Mesenteric fat pad (tissue), 1 donor: ENCODE measurements around the gene OR10H3. TPM values are rescaled to one million over a fixed set of nuclear protein-coding genes. Genes with fewer than 3 reads are reported as not detected.

Source experiments
- DNase-seq: peaks from one replicate; pipeline ENCODE4 v3.0.0-alpha.2; 2020; ENCODE audit warnings: low spot score
- total RNA-seq: library from RNA; stranded (reverse); fragmentation: NEBNext Ultra II Directional; extraction: Animal tissue kit (Norgen Biotek cat#: 25700); gene quantifications from one replicate; pipeline ENCODE4 v1.2.1, GENCODE V29; 2021
- donor health status: DM: yes; HTN: yes; CAD: no.

OR10H3 gene
- total RNA-seq, 1 donor from 2014 or later = not detected

DNA sequence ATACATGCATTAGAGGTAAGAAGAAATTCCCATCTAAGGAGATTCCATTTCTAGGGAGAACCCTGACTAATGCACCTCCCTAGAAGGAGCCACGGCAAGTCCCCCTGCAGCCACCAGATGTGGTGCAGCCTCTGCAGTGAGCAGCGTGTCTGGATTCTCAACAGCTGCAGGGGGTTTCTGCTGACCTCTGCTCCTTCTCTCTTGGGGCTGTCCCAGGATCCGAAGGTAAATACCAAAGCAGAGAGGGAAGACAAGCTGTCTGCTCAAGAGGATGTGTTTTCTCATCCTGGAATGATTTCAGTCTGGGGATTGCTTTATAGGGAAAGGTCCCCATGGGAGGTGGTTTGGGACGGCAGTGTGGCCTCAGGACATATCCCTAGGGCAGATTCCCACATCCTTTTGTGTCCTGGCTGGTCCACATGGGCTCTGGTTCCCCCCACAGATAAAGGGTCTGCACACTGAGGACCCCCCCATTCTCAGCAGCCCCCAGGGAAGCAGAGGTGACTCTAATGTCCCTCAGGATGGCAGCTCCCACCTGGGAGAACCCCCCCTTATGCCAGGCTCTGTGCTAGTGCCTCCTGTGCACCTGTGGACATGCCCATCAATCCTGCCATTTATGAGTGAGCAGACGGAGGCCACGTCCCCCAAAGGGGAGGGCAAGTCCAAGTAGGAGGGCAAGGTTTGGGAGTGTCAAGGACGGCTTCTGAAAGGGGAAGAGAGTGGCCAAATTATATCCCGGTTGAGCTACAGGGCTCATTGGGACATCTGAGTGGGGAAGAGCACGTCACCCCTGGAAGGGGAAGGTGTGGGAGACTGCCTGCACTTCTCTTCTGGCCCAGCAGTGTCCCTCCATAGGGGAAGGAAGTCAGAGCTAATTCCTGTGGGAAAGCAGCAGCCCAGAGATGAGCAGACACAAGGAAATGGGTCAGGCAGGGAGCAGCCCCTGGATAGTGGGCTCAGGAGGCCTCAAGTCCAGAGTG, 39.5 kb downstream of the OR10H3 start:
- DNase-seq = no peak

DNA sequence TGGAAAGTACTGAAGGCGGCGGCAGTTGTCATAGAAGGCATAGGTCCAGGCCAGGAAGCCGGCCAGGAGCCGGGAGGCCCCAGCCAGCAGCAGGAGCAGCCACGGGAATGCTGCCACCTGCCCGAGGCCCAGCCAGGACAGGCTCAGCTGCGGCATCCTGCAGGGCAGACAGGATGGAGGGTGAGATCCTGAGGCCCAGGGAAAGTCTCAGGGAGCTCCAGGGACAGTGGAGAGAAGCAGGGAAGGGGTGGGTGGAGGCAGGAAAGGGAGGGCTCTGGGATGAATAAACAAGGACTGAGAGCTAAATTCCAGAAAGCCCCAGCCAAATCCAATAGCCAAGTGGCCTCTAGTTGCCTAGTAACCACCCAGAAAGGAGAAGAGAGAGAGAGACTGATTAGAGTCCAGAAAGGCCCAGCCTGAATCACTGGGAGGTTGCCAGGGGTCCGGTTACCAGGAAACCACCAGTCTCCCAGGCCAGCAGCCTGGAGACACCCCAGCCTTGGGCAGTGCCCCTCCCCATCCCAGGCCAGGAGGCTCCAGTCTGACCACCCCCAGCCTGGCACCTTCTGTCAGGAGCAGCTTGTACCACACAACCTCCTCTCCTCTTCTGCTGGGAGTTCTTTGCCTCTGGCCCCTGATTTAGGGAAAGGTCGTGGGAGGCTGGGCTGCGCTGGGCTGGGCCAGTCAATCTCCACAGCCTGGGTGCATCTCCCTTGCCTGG, 42.1 kb downstream of the OR10H3 start:
- peak; percentile 89 for DNase-seq

DNA sequence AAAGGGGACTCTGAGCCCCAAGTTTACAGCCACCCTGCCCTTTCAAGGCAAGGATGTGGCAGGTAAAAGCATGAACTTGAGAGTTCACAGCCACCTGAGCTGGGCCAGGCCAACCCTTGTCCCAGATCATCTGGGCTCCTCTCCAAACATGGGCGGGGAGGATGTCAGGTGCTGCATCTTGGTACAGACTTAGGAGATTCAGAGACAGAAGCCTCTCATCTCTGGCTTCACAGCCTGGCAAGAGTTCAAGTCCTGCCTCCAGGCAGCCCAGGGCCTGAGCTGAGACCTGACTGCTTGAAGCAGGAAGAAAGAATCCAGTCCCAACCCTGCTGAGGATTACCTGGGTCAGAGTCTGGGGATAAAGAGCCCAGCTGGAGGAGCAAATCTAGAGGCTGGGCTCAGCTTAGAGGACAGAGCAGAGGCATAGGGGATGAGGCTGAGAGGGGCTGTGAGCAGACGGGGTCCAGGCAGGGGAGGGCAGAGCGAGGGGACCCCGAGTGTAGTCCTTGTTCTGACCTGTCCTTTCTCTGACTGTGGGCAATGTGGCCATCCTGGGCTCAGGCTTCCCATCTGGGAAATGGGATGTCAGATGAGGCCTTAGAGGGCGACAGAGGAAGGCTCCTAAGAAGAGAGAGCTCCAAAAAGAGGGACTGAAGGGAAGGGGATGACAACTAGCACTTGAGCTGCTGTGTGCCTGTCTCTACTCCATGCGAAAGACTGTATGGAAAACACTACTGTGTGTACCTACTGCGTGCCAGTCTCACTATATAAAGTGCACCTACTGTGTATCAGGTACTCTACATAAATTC, 43.0 kb downstream of the OR10H3 start:
- peak; percentile 73 for DNase-seq

DNA sequence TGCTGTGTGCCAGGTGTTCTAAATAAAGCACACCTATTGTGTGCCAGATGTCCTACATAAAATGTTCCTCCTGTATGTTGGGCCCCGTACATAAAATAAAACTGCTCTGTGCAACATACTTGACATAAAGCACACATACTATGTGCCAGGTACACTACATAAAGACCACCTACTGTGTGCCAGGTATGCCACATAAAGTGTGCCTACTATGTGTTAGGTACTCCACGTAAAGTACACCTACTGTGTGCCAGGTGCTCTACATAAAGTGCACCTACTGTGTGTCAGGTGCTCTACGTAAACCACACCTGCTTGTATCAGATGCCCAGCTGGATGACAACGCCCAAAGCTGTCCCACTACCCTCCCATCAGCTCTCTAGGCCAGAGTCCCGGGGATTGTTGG, 43.9 kb downstream of the OR10H3 start:
- DNase-seq = no peak

GRCh38 chr19:15782211-15782610, 44.4 kb downstream of the OR10H3 start:
- peak; percentile 71 for DNase-seq

GRCh38 chr19:15782896-15783295, 45.1 kb downstream of the OR10H3 start:
- peak; percentile 18 for DNase-seq

GRCh38 chr19:15787611-15788155, 49.9 kb downstream of the OR10H3 start, which contains the start of gene OR10H5:
OR10H5 (plus strand) TSS chr19:15787661; CDS start chr19:15794049, 6,388 bp downstream.
- no peak for DNase-seq

DNA sequence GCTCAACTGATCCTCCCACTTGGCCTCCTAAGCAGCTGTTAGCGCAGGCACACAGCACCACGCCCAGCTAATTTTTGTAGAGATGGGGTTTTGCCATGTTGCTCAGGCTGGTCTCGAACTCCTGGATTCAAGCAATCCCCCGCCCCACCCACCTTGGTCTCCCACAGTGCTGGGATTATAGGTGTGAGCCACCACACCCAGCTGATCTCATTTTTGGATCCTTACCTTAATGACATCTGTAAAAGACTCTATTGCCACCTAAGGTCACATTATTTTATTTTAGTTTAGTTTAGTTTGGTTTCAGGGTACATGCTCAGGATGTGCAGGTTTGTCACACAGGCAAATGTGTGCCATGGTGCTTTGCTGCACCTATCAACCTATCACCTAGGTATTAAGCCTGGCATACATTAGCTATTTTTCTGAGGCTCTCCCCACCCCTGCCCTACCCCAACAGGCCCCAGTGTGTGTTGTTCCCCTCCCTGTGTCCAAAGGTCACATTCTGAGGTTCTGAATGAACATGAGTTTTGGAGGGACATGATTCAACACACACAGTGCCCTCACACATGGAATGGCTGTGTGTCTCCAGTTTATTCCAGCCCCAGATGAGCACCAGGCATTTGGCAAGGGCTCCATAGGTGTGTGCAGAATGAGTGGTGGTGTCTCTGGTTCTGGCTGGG, 50.9 kb downstream of the OR10H3 start:
- no peak for DNase-seq

DNA sequence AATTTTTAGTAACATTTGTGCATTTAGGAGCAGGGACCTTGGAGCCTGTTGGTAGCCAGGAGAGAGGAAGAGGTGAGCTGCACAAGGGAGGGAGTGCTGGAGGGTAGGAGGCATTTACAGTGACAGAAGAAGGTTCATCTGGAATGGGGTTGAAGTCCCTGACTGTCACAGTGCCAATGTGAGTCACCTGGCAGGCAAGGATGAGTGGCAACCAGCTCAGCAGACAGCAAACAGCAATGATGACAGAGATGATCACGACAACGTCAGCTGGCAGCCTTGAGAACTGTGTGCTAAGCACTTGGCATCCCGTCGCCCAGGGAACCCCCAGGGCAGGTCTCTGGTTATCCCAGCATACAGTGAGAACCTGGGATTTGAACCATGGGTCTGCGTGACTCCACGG, 52.3 kb downstream of the OR10H3 start:
- DNase-seq = no peak

Other genes with a start within 250 kb of the OR10H3 start
- not detected for gene CYP4F22, start 229.5 kb upstream of the OR10H3 start, total RNA-seq
- gene CYP4F8, start 122.8 kb upstream of the OR10H3 start, total RNA-seq = not detected
- 1.3 TPM for gene CYP4F3, start 97.1 kb upstream of the OR10H3 start, total RNA-seq
- 7.5 TPM for gene CYP4F12, start 64.9 kb upstream of the OR10H3 start, total RNA-seq
- not detected for gene OR10H2, start 10.0 kb upstream of the OR10H3 start, total RNA-seq
- gene OR10H5, start 49.7 kb downstream of the OR10H3 start, total RNA-seq = not detected
- gene OR10H1, start 77.7 kb downstream of the OR10H3 start, total RNA-seq = not detected
- gene CYP4F2, start 160.1 kb downstream of the OR10H3 start, total RNA-seq = not detected
- 0.87 TPM for gene CYP4F11, start 196.5 kb downstream of the OR10H3 start, total RNA-seq
- not detected for gene OR10H4, start 211.0 kb downstream of the OR10H3 start, total RNA-seq